Right lobe of liver (tissue), 6 donors: ENCODE measurements around the gene CLSTN2. TPM values are rescaled to one million over a fixed set of nuclear protein-coding genes. Genes with fewer than 3 reads are reported as not detected.

Experiments used
- ATAC-seq, 4 donors: fragments of 200-7000 bp; cut with Tn5 transposase; one replicate each; pipeline ENCODE4 v1.9.1; 2020; ENCODE audit warnings: mild to moderate bottlenecking in 4 of 4, moderate library complexity in 4 of 4
- DNase-seq, 3 donors: peaks; one replicate each; pipeline ENCODE4 v3.0.0-alpha.2; 2020
- H3K27ac ChIP-seq, 3 donors: fragments of 200-600 bp; one replicate each; pipeline ENCODE4 v1.8.0; 2022
- H3K27me3 ChIP-seq, 2 donors: fragments of 200-600 bp; one replicate each; pipeline ENCODE4 v1.8.0; 2022
- H3K36me3 ChIP-seq, 4 donors: fragments of 200-600 bp; sonication (generic) in 1 of 4; one replicate each; pipeline versions ENCODE4 v1.5.1 to v1.8.0; 2017 to 2022; ENCODE audit warnings: control low read depth in 1 of 4
- H3K4me1 ChIP-seq, 4 donors: fragments of 200-600 bp; sonication (generic) in 1 of 4; one replicate each; pipeline versions ENCODE4 v1.5.1 to v1.8.0; 2017 to 2022; ENCODE audit warnings: control low read depth in 1 of 4
- H3K4me3 ChIP-seq, 3 donors: fragments of 200-600 bp; one replicate each; pipeline ENCODE4 v1.8.0; 2022
- H3K9me3 ChIP-seq, 4 donors: fragments of 200-600 bp; sonication (generic) in 1 of 4; one replicate each; pipeline versions ENCODE4 v1.5.1 to v1.8.0; 2017 to 2022; ENCODE audit warnings: control low read depth in 1 of 4
- CTCF ChIP-seq, 4 donors: fragments of 200-600 bp in 3 of 4; fragments of 450-650 bp in 1 of 4; IDR thresholded peaks; one replicate each; pipeline versions ENCODE4 v1.5.1 to v1.8.0; 2016 to 2022; ENCODE audit warnings: antibody characterized with exemption in 4 of 4, mild to moderate bottlenecking in 2 of 4
- POLR2A ChIP-seq: fragments of 450-650 bp; IDR thresholded peaks from one replicate; pipeline ENCODE4 v1.6.1; 2017; ENCODE audit warnings: antibody characterized with exemption, mild to moderate bottlenecking
- WGBS: methylation state at CpG from one replicate; pipeline ENCODE4 v1.1.6; 2018; ENCODE audit warnings: low coverage, low lambda C conversion rate; ENCODE audit not compliant: insufficient coverage; ENCODE audit errors: missing lambda C conversion rate; 5-methylcytosine and 5-hydroxymethylcytosine counted together
- intact Hi-C, 2 donors: fragments of 100-400 bp; cut with DNase I; formaldehyde crosslinking; loops; one replicate each; pipeline versions ENCODE4 v1.11.2 to v1.14.1; 2022
- total RNA-seq, 6 experiments: library from RNA; depleted of rRNA in 2 of 6; stranded (reverse); fragments of >200 nt in 2 of 6; fragmentation: NEBNext Ultra II Directional in 3 of 6; extraction: Animal tissue kit (Norgen Biotek cat#: 25700) in 3 of 6; gene quantifications; one replicate each; pipeline versions ENCODE4 v1.1.0 to v1.2.4, GENCODE V29; 2016 to 2023
- donor health status: DM: no; HTN: yes; CAD: no.
- donor health status: DM: no; HTN: no; CAD: no.
- donor health status: DM: no; HTN: no; CAD: no.
- donor health status: DM: no; HTN: yes; CAD: no.
- donor health status: DM: no; HTN: yes; CAD: no.

The CLSTN2 gene
- total RNA-seq, 6 experiments from 2014 or later, result 1.0 to 3.3 (median 2.0) TPM

GRCh38 chr3:140268103-140268502, 333.1 kb downstream of the CLSTN2 start:
- WGBS, result 63% methylated on average over 3 of the region's 3 CpGs
- intact Hi-C loops, result no loop called here
- TF ChIP-seq POLR2A, result no peak
- TF ChIP-seq CTCF (IDR thresholded peaks at IDR 0.05), result no peak
- Histone ChIP-seq H3K4me3 (no peak overlapping the region), H3K36me3 (no peaks in the 10 kb centered on the region), H3K27me3 (no peaks in the 10 kb centered on the region), H3K27ac (no peak overlapping the region), H3K4me1 (no peaks in the 10 kb centered on the region), H3K9me3 (no peaks in the 10 kb centered on the region)
- DNase-seq (no peak), ATAC-seq (no peak)

GRCh38 chr3:140268610-140269009, 333.6 kb downstream of the CLSTN2 start:
- intact Hi-C loops, result no loop called here
- Histone ChIP-seq H3K36me3 (no peaks in the 10 kb centered on the region), H3K9me3 (no peaks in the 10 kb centered on the region), H3K27me3 (no peaks in the 10 kb centered on the region), H3K4me1 (no peaks in the 10 kb centered on the region), H3K4me3 (no peak overlapping the region), H3K27ac (no peak overlapping the region)
- TF ChIP-seq POLR2A (no peak), CTCF (IDR thresholded peaks at IDR 0.05) (no peak)
- DNase-seq, result no peak
- WGBS, result 88% methylated on average over 2 of the region's 2 CpGs
- ATAC-seq, result no peak

- intact Hi-C loops, result no loop called here
- no peaks in the 10 kb centered on the region for H3K4me1 ChIP-seq
- no peak overlapping the region for H3K27ac ChIP-seq
- ATAC-seq, result no peak
- no peak for TF ChIP-seq POLR2A
- TF ChIP-seq CTCF (IDR thresholded peaks at IDR 0.05), result no peak
- no peaks in the 10 kb centered on the region for H3K36me3 ChIP-seq
- no peak for DNase-seq
- H3K9me3 ChIP-seq, result no peaks in the 10 kb centered on the region
- H3K4me3 ChIP-seq, result no peak overlapping the region
- H3K27me3 ChIP-seq, result no peaks in the 10 kb centered on the region
- 82% methylated on average over 3 of the region's 3 CpGs for WGBS
These were observed 335.3 kb downstream of the CLSTN2 start for GRCh38 chr3:140270329-140270728.

GRCh38 chr3:140273542-140274195, 338.7 kb downstream of the CLSTN2 start:
- Histone ChIP-seq H3K4me3 (no peak overlapping the region), H3K36me3 (no peaks in the 10 kb centered on the region), H3K27me3 (no peaks in the 10 kb centered on the region), H3K9me3 (no peaks in the 10 kb centered on the region), H3K4me1 (no peaks in the 10 kb centered on the region), H3K27ac (no peak overlapping the region)
- WGBS, result 58% methylated on average over 4 of the region's 5 CpGs
- intact Hi-C loops, result no loop called here
- DNase-seq, result no peak
- TF ChIP-seq CTCF (IDR thresholded peaks at IDR 0.05) (no peak), POLR2A (no peak)
- ATAC-seq, result no peak
